AG04450 (cell line): ENCODE results near the gene DRC3. TPM values are rescaled to one million over a fixed set of nuclear protein-coding genes. Genes with fewer than 3 reads are reported as not detected.

Source experiments
- CTCF ChIA-PET: fragments of 300-600, 350-600 bp; formaldehyde crosslinking; extraction: SDS; loops from one replicate; lab custom pipeline; 2022; ENCODE audit warnings: antibody characterized with exemption, inconsistent platforms; lab: Charles Lee
- POLR2A ChIA-PET: fragments of 350-600 bp; formaldehyde crosslinking; extraction: SDS; loops from one replicate; lab custom pipeline; 2021; ENCODE audit warnings: antibody characterized with exemption, inconsistent platforms; lab: Yijun Ruan, JAX
- DNase-seq: peaks from one replicate; pipeline ENCODE4 v3.0.0-alpha.2; 2011; ENCODE audit warnings: low read depth, low spot score
- H3K27ac ChIP-seq: one replicate; pipeline ENCODE4 v1.5.1; 2012; ENCODE audit warnings: low read depth, low read length, control low read depth
- H3K27me3 ChIP-seq: one replicate; pipeline ENCODE4 v1.6.0; 2012; ENCODE audit warnings: low read length; ENCODE audit not compliant: control insufficient read depth, insufficient read depth
- H3K4me3 ChIP-seq: 2 replicates; pipeline ENCODE4 v1.5.1; 2011; ENCODE audit warnings: mild to moderate bottlenecking, low read depth, low read length, control low read depth
- H3K9me3 ChIP-seq: 2 replicates; pipeline ENCODE4 v1.5.1; 2012; ENCODE audit warnings: low read length; ENCODE audit not compliant: control insufficient read depth, insufficient read depth
- polyA plus RNA-seq: library from polyadenylated mRNA; depleted of rRNA; stranded (reverse); fragments of >200 nt; gene quantifications from 2 replicates; pipeline ENCODE4 v1.2.3, GENCODE V29; 2011
- TF ChIP-seq, protein P1 (sequence below): IDR thresholded peaks from 2 replicates; pipeline ENCODE4 v1.5.1; 2011; ENCODE audit warnings: low read depth, low read length, control low read depth, inconsistent platforms

DRC3 gene
- polyA plus RNA-seq, 1 experiment = 0.52 TPM

DNA sequence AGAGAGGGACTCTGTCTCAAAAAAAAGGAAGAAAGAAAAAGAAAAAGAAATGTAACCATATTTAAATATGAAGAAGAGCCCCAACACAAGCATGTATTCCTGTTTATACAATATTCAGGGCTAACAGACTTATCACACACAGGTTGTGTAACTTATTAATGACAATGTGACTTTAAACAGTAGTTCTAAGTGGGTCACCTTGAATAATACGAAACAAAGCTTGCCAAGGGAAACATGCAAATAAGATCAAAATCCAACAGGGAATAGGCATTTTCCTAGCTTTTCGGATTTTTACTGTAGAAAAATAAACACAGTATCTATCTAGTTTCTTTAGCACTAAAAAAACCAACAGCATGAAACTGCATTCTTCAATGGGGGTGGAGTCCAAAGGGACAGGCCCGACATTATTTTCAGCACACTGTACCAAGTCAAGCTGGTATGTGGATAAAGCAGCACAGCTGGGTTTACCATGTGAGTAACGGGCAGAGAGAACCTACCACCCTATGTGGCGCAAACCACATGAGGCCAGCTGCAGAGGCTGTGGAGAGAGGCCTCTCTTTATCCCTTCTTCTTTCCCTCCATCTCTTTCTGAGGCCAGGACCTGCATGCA, 45.7 kb upstream of the DRC3 start:
- H3K9me3 ChIP-seq = no peaks in the 10 kb centered on the region
- no peak overlapping the region for H3K27ac ChIP-seq
- H3K27me3 ChIP-seq = no peaks in the 10 kb centered on the region
- ChIA-PET CTCF (interaction anchor here (0.5 to 1.0 kb wide), 2 partner anchors 101 to 246 kb away, joined by 3 to 5 read pairs; partner anchors contain the start of gene RAI1), POLR2A (no interaction called here)
- H3K4me3 ChIP-seq = no peak overlapping the region
- TF ChIP-seq, protein P1, sequence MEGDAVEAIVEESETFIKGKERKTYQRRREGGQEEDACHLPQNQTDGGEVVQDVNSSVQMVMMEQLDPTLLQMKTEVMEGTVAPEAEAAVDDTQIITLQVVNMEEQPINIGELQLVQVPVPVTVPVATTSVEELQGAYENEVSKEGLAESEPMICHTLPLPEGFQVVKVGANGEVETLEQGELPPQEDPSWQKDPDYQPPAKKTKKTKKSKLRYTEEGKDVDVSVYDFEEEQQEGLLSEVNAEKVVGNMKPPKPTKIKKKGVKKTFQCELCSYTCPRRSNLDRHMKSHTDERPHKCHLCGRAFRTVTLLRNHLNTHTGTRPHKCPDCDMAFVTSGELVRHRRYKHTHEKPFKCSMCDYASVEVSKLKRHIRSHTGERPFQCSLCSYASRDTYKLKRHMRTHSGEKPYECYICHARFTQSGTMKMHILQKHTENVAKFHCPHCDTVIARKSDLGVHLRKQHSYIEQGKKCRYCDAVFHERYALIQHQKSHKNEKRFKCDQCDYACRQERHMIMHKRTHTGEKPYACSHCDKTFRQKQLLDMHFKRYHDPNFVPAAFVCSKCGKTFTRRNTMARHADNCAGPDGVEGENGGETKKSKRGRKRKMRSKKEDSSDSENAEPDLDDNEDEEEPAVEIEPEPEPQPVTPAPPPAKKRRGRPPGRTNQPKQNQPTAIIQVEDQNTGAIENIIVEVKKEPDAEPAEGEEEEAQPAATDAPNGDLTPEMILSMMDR = no peak
- DNase-seq = no peak

DNA sequence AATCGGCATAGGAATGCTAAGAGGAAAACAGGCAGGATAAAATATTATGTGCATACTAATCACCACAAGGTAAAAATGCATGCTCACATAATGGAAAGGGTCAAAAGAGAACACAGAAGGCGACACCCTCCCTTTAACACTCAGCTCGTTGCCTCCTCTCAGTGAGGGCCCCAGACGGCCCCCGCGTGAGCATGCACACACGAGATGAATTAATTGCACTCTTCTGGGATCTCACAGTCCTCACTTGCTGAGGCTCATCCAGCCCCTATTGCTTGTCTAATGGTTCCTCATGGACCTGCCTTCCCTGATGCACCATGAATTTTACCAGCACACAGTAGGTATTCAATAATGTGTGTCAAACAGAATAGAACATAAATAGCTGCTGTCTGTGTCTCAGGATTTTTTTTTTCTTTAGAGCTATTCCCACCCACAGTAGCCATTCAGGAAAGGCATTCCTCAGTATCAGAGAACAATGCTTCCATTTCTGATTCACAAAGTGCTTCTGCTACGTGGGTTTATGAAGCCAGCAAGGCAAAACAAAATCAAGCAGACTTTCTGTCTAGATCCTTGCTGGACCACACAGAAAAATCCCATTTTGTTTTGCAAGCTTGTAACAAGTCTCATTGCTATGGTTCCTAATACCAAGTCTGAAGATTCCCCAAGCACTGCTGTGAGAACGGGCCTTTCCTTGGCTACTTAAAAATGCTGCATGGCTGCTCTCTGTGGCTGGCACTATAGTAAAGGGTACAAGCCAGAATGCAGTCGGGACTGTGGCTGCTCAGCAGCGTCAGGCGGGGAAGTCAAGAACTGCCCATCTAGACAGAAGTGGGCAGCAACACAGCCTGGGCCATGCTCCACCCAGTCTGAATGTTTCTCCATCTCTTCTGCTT, 44.0 kb upstream of the DRC3 start:
- Histone ChIP-seq H3K4me3 (no peak overlapping the region), H3K27me3 (no peaks in the 10 kb centered on the region), H3K27ac (no peak overlapping the region), H3K9me3 (no peaks in the 10 kb centered on the region)
- POLR2A ChIA-PET = no interaction called here
- no peak for DNase-seq
- CTCF ChIA-PET = interaction anchor here (2.2 kb wide), 1 partner anchor 10 kb away, joined by 6 read pairs; no protein-coding TSS in a partner anchor
- TF ChIP-seq, protein P1 = no peak

DNA sequence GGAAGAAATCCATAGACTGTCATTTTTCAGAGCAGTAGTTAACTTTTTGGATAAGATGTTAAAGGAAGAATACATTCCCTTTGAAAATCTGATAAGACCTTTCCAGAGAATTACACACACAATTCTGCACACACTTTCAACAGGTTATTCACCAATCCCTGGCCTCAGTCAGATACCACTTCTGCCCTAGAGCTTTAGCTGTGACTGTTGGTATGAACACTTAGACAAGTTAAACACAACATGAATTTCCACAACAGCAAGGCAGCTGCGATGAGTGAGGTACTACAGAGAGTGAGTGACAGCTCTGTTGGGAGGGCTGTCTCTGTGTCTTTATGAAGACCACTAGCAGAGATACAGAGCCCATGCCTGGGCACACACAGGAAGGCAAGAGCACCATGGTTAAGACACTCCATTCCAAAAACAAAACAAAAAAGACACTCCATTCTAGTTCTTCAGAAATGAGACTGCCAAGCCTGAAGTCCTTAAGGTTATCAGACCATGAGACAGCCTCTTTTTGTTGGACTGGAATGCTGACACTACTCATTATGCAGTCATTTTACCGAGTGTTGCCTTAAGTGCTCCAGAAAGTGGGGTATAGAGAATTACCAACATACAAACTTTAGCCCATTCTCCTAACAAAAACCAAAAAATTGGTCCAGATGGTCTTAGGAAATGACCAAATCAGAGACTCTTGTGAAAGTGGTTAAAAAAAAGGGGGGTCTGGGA, 42.8 kb upstream of the DRC3 start:
- POLR2A ChIA-PET = no interaction called here
- DNase-seq = no peak
- no peak overlapping the region for H3K4me3 ChIP-seq
- no peaks in the 10 kb centered on the region for H3K9me3 ChIP-seq
- CTCF ChIA-PET = interaction anchor here (2.2 kb wide), 1 partner anchor 11 kb away, joined by 6 read pairs; no protein-coding TSS in a partner anchor
- no peak overlapping the region for H3K27ac ChIP-seq
- TF ChIP-seq, protein P1 = no peak
- H3K27me3 ChIP-seq = no peaks in the 10 kb centered on the region

DNA sequence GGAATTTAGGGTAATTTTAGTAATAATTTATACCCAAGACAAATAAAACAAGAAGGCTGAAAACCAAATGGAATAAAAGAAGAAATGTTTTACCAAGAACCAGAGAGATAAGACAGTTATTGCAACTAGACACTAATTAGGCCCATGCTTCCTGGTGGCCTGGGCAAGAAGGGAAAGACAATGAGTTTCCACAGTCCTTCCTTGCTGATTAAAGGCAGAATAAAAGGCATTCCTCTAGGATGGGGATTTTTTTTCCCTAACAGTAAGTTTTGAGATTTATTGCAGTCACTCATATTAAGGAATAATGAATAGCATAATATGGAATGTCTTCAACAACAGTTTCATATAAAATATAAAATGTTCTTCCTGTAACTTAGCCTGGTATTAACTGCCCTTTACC, 42.0 kb upstream of the DRC3 start:
- ChIA-PET CTCF (interaction anchor here (1.8 kb wide), 1 partner anchor 12 kb away, joined by 6 read pairs; no protein-coding TSS in a partner anchor), POLR2A (no interaction called here)
- DNase-seq = no peak
- no peaks in the 10 kb centered on the region for H3K27me3 ChIP-seq
- TF ChIP-seq, protein P1 = no peak
- H3K27ac ChIP-seq = no peak overlapping the region
- H3K9me3 ChIP-seq = no peaks in the 10 kb centered on the region
- no peak overlapping the region for H3K4me3 ChIP-seq
